HCT116 (cell line): Measurements from ENCODE around the gene DDX3X. TPM values are rescaled to one million over a fixed set of nuclear protein-coding genes. Genes with fewer than 3 reads are reported as not detected.

Experiments
- ATAC-seq: fragments of 200-7000 bp; cut with Tn5 transposase; 2 replicates; pipeline ENCODE4 v1.9.1; 2020; ENCODE audit warnings: mild to moderate bottlenecking, moderate library complexity
- BruUV-seq: library from RNA; stranded (reverse); fragments of 400-500 nt; replicated peaks from 2 replicates; lab custom pipeline; 2021; lab: Mats Ljungman, UMichigan
- CTCF ChIA-PET: fragments of 300-600 bp; sonication (Branson Sonifier 250); formaldehyde crosslinking; loops from one replicate; lab custom pipeline; 2021; ENCODE audit warnings: antibody characterized with exemption; lab: Charles Lee
- POLR2A ChIA-PET: fragments of 300-600, 350-600 bp; sonication (Branson Sonifier 250); formaldehyde crosslinking; loops from one replicate; lab custom pipeline; 2021; ENCODE audit warnings: antibody characterized with exemption; lab: Charles Lee
- RAD21 ChIA-PET, 2 experiments: fragments of 300-600 bp; sonication (Branson Sonifier 250); formaldehyde crosslinking; loops; one replicate each; lab custom pipeline; 2023; ENCODE audit warnings: low total read pairs in 2 of 2; ENCODE audit not compliant: uncharacterized antibody in 2 of 2, unreplicated experiment in 2 of 2, low non-redundant PET in 1 of 2; lab: Charles Lee
- DNase-seq: peaks from one replicate; pipeline ENCODE4 v3.0.0-alpha.2; 2010; ENCODE audit warnings: low read depth, low spot score
- H2AFZ ChIP-seq: fragments of 200-600 bp; shearing (Covaris generic), sonication (generic); 2 replicates; pipeline ENCODE4 v1.6.1; 2017; ENCODE audit warnings: low read depth, mixed run types, mixed read lengths, antibody characterized with exemption, low read length; ENCODE audit not compliant: poor library complexity, severe bottlenecking
- H3K27ac ChIP-seq: 2 replicates; pipeline ENCODE4 v1.5.1; 2012; ENCODE audit warnings: low read depth, low read length
- H3K27me3 ChIP-seq: fragments of 200-600 bp; sonication (generic); 2 replicates; pipeline ENCODE4 v1.6.1; 2016; ENCODE audit warnings: mixed run types, low read length, mixed read lengths; ENCODE audit not compliant: insufficient read depth
- H3K36me3 ChIP-seq, 2 experiments: fragments of 200-500 bp in 1 of 2; fragments of 200-600 bp in 1 of 2; sonication (Bioruptor generic) in 1 of 2; sonication (generic) in 1 of 2; 2 replicates each; pipeline versions ENCODE4 v1.5.1 to v1.6.1; 2014 to 2016; ENCODE audit warnings: low read length in 2 of 2, inconsistent platforms in 1 of 2, mixed read lengths in 1 of 2, mixed run types in 1 of 2; ENCODE audit not compliant: insufficient read depth in 2 of 2, control insufficient read depth in 1 of 2
- H3K4me1 ChIP-seq, 2 experiments: fragments of 200-600 bp in 1 of 2; sonication (generic) in 1 of 2; 2 replicates each; pipeline versions ENCODE4 v1.5.1 to v1.6.1; 2012 to 2017; ENCODE audit warnings: low read length in 2 of 2, inconsistent platforms in 1 of 2, mild to moderate bottlenecking in 1 of 2, mixed read lengths in 1 of 2, mixed run types in 1 of 2, moderate library complexity in 1 of 2; ENCODE audit not compliant: insufficient read depth in 2 of 2, control insufficient read depth in 1 of 2
- H3K4me2 ChIP-seq: fragments of 200-600 bp; sonication (generic); 2 replicates; pipeline ENCODE4 v1.6.1; 2017; ENCODE audit warnings: mixed run types, low read length, mixed read lengths
- H3K4me3 ChIP-seq, 2 experiments: fragments of 200-600 bp in 1 of 2; sonication (generic) in 1 of 2; replicated peaks in 1 of 2; 2 replicates each; pipeline ENCODE4 v1.5.1; 2011 to 2016; ENCODE audit warnings: low read length in 2 of 2, control low read depth in 1 of 2, low read depth in 1 of 2, mild to moderate bottlenecking in 1 of 2, mixed read lengths in 1 of 2, mixed run types in 1 of 2
- H3K79me2 ChIP-seq: fragments of 200-600 bp; sonication (generic); 2 replicates; pipeline ENCODE4 v1.6.1; 2017; ENCODE audit warnings: mild to moderate bottlenecking, mixed run types, low read length, moderate library complexity, mixed read lengths; ENCODE audit not compliant: insufficient read depth
- H3K9ac ChIP-seq: fragments of 200-600 bp; sonication (generic); 2 replicates; pipeline ENCODE4 v1.6.1; 2016; ENCODE audit warnings: low read length, mixed read lengths
- H3K9me2 ChIP-seq: fragments of 200-600 bp; sonication (generic), shearing (Covaris generic); 2 replicates; pipeline ENCODE4 v1.6.1; 2017; ENCODE audit warnings: mixed run types, mild to moderate bottlenecking, moderate library complexity; ENCODE audit not compliant: insufficient read depth
- H3K9me3 ChIP-seq, 2 experiments: fragments of 200-500 bp in 1 of 2; fragments of 200-600 bp in 1 of 2; sonication (Bioruptor generic) in 1 of 2; sonication (generic) in 1 of 2; 2 replicates each; pipeline ENCODE4 v1.6.1; 2014 to 2017; ENCODE audit warnings: low read length in 2 of 2, mixed read lengths in 2 of 2, inconsistent platforms in 1 of 2, low read depth in 1 of 2, mild to moderate bottlenecking in 1 of 2, mixed run types in 1 of 2, moderate library complexity in 1 of 2; ENCODE audit not compliant: control insufficient read depth in 1 of 2, insufficient read depth in 1 of 2
- H4K20me1 ChIP-seq: fragments of 200-600 bp; sonication (generic), shearing (Covaris generic); 2 replicates; pipeline ENCODE4 v1.6.1; 2017; ENCODE audit warnings: mixed run types, mild to moderate bottlenecking, moderate library complexity; ENCODE audit not compliant: insufficient read depth
- ATF3 ChIP-seq: IDR thresholded peaks from 2 replicates; pipeline ENCODE4 v1.6.1; 2012
- CBX3 ChIP-seq: IDR thresholded peaks from 2 replicates; pipeline ENCODE4 v1.6.1; 2012; ENCODE audit warnings: low read depth
- CTCF ChIP-seq, 3 experiments: fragments of 200-600 bp in 1 of 3; sonication (generic) in 1 of 3; IDR thresholded peaks in 2 of 3; conservative IDR thresholded peaks in 1 of 3; 2 replicates each; pipeline ENCODE4 v1.5.1; 2012 to 2017; ENCODE audit warnings: low read depth in 2 of 3, low read length in 2 of 3, antibody characterized with exemption in 1 of 3, borderline replicate concordance in 1 of 3, control low read depth in 1 of 3, mild to moderate bottlenecking in 1 of 3, mixed read lengths in 1 of 3, mixed run types in 1 of 3, moderate library complexity in 1 of 3; ENCODE audit not compliant: insufficient read depth in 1 of 3
- EGR1 ChIP-seq: IDR thresholded peaks from 2 replicates; pipeline ENCODE4 v1.6.1; 2012; ENCODE audit warnings: low read depth
- ELF1 ChIP-seq: IDR thresholded peaks from 2 replicates; pipeline ENCODE4 v1.6.1; 2012; ENCODE audit warnings: low read depth, borderline replicate concordance
- EZH2 ChIP-seq: fragments of 200-600 bp; sonication (generic); IDR thresholded peaks from 2 replicates; pipeline ENCODE4 v1.6.1; 2017; ENCODE audit warnings: antibody characterized with exemption, mixed run types
- EZH2phosphoT487 ChIP-seq: fragments of 200-600 bp; IDR thresholded peaks from 2 replicates; pipeline ENCODE4 v1.6.1; 2018; ENCODE audit warnings: antibody characterized with exemption, borderline replicate concordance
- MAX ChIP-seq: IDR thresholded peaks from 2 replicates; pipeline ENCODE4 v1.6.1; 2012
- POLR2A ChIP-seq: IDR thresholded peaks from 2 replicates; pipeline ENCODE4 v1.7.0; 2011; ENCODE audit warnings: borderline replicate concordance; ENCODE audit not compliant: insufficient read depth, insufficient read length; ENCODE audit errors: extremely low read depth
- POLR2AphosphoS5 ChIP-seq: IDR thresholded peaks from 2 replicates; pipeline ENCODE4 v1.6.1; 2011; ENCODE audit warnings: mild to moderate bottlenecking, low read depth, low read length, moderate library complexity
- REST ChIP-seq: IDR thresholded peaks from 2 replicates; pipeline ENCODE4 v1.6.1; 2012; ENCODE audit warnings: low read depth
- SP1 ChIP-seq: IDR thresholded peaks from 2 replicates; pipeline ENCODE4 v1.6.1; 2012; ENCODE audit warnings: low read depth
- TCF7L2 ChIP-seq: IDR thresholded peaks from 2 replicates; pipeline ENCODE4 v1.7.0; 2011; ENCODE audit warnings: borderline replicate concordance, inconsistent platforms; ENCODE audit not compliant: insufficient read depth, insufficient read length; ENCODE audit errors: extremely low read depth
- YY1 ChIP-seq: IDR thresholded peaks from 2 replicates; pipeline ENCODE4 v1.6.1; 2011; ENCODE audit warnings: low read length, low read depth, moderate library complexity, mild to moderate bottlenecking; ENCODE audit not compliant: insufficient replicate concordance; ENCODE audit errors: extremely low read depth
- ZFX ChIP-seq: fragments of 450-650 bp; IDR thresholded peaks from 2 replicates; pipeline ENCODE4 v1.6.1; 2017
- intact Hi-C: fragments of 100-400 bp; cut with micrococcal nuclease; formaldehyde crosslinking; loops from 2 replicates; pipeline ENCODE4 v1.10.0; 2022
- total RNA-seq: library from RNA; stranded (reverse); gene quantifications from one replicate; pipeline ENCODE4 v1.2.1, GENCODE V29; 2021; ENCODE audit not compliant: unreplicated experiment

The DDX3X gene
- total RNA-seq, 1 experiment from 2014 or later = 253 TPM

GRCh38 chrX:41339148-41339547, 5.2 kb downstream of the DDX3X start:
- Histone ChIP-seq H3K9me3 (no peaks in the 10 kb centered on the region), H4K20me1 (peaks cover 67% of the 10 kb centered on the region), H3K27me3 (no peaks in the 10 kb centered on the region), H3K9ac (no peak overlapping the region), H3K4me1 (peaks cover 5 to 13% of the 10 kb centered on the region in 2 experiments; a peak in 3 of 4 replicates), H3K4me2 (no peak overlapping the region), H3K79me2 (peaks cover 100% of the 10 kb centered on the region), H2AFZ (no peak overlapping the region), H3K9me2 (no peaks in the 10 kb centered on the region), H3K27ac (no peak overlapping the region), H3K4me3 (no peak overlapping the region), H3K36me3 (peaks cover 27 to 66% of the 10 kb centered on the region in 2 experiments)
- DNase-seq (no peak), ATAC-seq (no peak)
- ChIA-PET CTCF (no interaction called here), POLR2A (no interaction called here), RAD21 (no interaction called here)
- intact Hi-C loops = loop anchor here (5.0 kb wide), 1 partner anchor 103 kb away; no protein-coding TSS in a partner anchor
- BruUV-seq = no TSS peak
- TF ChIP-seq REST (no peak), ZFX (no peak), EZH2 (no peak), YY1 (no peak), CBX3 (no peak), ATF3 (no peak), CTCF (IDR thresholded peaks at IDR 0.05 in 2 of 3, conservative IDR thresholded peaks at IDR 0.05 in 1 of 3; ENCODE audit: borderline replicate concordance in 1 of 3, insufficient read depth in 1 of 3, low read depth in 2 of 3, low read length in 2 of 3) (no peak), MAX (no peak), EGR1 (no peak), POLR2A (no peak), TCF7L2 (no peak), ELF1 (no peak), POLR2AphosphoS5 (no peak), SP1 (no peak), EZH2phosphoT487 (no peak)
